Stimulated activated CD4-positive, alpha-beta T cell treated with anti-CD3 and anti-CD28 coated beads, Interleukin-4, amount 100 ng/mL, for 48 hours (primary cell): ENCODE data around the gene SDR39U1.

Experiments used
- DNase-seq, 2 donors: peaks; one replicate each; pipeline ENCODE4 v3.0.0-alpha.2; 2020; ENCODE audit warnings: low read depth in 2 of 2

SDR39U1 gene

DNA sequence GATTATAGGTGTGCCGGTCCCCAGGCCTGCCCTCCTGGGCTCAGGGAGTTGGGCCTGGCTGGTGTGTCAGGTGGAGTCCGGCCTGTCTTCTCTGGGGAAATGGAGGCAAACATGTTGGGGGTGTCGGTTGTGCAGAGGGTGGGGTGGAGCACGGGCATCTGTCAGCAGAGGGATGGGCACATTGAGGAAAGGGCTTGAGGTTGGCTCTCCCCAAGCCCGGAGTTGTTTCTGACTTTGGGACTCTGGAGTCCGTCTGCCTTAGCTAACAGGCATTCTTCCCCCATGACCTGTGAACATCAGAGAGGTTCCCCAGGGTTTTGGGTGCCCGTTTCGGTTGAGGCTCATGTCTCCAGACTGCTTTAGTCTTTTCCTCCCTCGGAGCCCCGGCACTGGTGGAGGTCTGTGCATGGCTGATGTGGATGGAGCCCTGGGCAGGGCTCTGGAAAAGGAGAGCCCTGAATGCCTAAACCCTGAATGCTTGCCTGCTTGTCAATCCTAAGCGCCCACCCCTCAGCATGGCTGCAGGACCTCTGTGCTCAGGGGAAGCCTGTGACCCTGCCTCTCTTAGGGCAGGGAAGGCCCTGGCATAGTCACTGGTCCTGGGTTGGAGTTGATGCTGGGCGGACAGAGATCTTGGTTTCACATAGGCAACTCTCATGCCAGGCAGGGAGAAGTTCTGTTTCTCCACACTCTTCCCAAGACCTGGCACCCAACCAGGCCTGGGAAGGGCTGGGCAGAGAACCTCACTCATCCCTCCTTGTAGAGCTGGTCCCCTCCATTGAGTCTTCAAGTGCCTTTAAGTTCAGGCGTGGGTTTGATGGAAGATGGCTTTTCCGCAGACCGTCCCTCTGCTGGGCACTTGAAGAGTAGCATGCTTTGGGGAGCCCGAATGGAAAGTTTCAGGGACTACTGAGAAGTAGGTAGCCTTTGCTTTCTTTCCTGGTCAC, 30.9 kb downstream of the SDR39U1 start:
- no peak for DNase-seq

DNA sequence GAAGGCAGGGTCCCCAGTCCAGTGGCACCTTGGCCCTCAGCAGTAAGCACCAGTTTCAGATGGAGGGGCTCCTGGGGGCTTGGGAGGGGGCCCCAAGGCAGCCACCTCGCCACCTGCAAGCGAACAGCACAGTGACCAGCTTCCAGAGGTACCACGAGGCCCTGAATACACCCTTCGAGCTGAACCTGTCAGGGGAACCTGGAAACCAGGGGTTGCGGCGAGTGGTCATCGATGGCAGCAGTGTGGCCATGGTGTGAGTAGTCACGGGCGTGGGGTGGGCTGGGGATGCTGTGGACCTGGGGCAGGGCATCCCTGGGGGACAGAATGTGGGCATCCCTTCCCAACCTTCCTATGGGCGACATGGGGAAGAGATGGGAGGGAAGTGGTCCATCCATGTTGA, 32.6 kb downstream of the SDR39U1 start:
- DNase-seq = no peak

DNA sequence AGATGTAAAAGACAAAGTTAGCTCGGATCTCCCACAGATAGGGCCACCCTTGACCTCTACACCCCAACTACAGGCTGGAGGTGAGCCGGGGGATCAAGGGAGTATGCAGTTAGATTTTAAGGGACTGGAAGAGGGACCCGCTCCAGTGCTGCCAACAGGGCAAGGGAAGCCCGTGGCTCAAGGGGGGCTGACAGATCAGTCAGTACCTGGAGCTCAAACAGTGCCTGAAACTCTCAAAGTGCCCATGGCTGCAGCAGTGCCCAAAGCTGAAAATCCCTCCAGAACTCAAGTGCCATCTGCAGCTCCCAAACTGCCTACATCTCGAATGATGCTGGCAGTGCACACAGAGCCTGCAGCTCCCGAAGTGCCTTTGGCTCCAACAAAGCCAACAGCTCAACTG, 33.4 kb downstream of the SDR39U1 start:
- DNase-seq = no peak

DNA sequence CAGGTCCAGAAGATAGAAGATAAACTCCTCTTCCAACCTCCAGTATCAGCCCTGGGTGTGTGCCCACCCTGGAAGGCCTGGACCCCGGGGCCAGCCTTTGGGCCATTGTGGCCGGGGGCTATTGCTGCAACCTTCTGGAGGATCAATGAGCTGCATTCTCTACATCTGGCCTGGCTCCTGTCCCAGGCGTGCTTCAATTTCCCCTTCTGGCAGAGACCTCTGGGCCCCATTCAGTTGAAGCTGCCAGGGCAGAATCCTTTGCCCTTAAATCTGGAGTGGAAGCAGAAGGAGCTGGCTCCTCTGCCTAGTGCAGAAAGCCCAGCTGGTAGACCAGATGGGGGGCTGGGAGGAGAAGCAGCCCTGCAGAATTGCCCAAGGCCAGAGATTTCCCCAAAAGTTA, 33.8 kb downstream of the SDR39U1 start:
- no peak for DNase-seq

DNA sequence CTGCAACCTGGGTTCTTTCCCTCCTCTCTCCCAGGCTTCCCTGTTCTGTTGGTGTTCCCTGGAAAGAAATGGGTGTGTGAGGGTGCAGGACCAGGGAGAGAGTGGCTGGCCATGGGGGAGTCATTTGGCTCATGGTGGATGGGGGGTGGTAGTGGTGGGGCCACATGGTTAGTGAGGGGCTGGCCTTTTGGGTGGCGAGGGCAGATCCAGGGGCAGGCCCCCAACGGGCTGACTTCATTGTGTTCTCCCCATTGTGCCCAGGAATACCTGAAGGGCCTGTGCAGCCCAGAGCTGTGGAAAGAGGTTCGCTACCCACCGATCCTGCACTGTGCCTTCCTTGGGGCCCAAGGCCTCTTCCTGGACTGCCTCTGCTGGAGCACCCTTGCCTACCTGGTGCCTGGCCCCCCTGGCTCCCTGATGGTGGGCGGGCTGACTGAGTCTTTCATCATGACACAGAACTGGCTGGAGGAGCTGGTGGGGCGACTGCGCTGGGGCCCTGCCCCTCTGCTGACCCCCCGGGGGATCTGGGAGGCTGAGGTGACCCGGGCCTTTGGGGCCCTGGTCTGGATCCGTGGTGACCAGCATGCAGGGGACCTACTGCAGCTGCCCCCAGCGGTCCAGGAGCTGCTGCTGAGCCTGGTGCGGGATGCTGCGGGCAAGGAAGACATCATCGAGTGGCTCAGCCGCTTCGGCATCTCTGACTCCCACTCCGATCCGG, 34.8 kb downstream of the SDR39U1 start:
- DNase-seq = no peak

DNA sequence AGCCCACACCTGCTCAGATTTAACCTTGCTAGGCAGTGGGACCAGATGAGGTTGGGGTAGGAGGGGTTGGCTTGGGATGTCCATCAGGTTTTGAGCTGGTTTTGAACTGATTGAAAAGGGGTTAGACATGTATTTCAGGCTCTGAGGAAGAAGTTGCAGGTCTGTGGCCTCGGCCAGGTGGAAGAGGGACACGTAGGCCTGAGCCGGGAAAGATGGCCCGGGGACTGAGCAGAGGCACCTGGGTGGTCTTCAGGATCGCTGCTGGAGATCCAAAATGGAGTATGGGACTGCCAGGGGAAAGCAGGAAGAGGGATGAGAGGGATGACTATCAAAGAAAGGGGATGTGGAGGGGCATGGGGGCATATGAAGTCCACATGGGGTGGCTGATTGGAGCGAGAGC, 36.2 kb downstream of the SDR39U1 start:
- DNase-seq = no peak

DNA sequence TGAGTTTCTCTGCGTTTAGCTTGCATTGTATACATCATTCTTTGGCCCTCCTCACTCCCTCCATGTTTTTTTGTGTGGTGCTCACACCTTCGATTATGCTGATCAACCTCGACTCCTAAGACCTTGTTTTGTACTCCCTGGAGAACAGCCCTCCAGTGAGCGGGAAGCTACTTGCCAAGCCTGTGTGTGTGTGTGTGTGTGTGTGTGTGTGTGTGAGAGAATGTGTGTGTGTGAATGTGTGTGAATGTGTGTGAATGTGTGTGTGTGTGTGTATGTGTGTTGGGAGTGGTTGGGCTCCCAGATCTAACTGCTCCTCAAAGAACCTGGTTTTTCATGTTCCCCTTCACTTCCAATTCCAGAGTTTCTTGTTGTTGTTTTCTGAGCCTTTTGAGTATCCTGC, 37.8 kb downstream of the SDR39U1 start:
- DNase-seq = no peak

DNA sequence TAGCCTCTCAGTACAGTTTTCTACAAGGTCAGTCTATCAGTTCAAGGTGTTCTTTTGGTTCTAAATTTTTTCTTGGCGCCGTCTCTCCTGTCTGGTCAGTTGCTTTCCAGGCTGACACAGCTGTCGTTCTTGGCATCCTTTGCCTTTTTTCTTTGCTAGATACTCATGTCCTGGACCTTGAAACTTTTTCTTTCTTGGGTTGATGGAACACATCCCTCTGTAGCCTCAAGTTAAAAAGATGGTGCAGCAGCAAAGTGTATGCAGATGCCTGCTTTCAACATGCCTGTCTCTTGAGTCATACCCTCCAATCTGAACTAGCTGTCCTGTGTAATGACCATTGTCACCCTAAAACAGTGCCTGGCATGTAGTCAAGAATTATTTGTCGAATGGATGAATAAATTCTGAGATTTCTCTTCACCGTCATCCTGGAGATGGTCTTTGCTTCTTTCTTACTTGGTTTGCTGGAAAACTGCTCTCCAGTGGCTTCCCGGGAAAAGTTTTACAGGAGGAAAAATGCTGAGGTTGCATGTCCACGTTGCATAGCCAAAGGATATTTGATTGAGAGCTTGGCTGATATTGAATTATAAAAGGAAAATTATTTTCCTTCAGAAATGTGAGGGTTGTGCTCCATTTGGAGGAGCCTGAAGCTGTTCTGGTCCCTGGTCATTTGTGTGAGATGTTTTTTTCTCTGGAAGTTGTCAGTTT, 39.1 kb downstream of the SDR39U1 start:
- DNase-seq = no peak

DNA sequence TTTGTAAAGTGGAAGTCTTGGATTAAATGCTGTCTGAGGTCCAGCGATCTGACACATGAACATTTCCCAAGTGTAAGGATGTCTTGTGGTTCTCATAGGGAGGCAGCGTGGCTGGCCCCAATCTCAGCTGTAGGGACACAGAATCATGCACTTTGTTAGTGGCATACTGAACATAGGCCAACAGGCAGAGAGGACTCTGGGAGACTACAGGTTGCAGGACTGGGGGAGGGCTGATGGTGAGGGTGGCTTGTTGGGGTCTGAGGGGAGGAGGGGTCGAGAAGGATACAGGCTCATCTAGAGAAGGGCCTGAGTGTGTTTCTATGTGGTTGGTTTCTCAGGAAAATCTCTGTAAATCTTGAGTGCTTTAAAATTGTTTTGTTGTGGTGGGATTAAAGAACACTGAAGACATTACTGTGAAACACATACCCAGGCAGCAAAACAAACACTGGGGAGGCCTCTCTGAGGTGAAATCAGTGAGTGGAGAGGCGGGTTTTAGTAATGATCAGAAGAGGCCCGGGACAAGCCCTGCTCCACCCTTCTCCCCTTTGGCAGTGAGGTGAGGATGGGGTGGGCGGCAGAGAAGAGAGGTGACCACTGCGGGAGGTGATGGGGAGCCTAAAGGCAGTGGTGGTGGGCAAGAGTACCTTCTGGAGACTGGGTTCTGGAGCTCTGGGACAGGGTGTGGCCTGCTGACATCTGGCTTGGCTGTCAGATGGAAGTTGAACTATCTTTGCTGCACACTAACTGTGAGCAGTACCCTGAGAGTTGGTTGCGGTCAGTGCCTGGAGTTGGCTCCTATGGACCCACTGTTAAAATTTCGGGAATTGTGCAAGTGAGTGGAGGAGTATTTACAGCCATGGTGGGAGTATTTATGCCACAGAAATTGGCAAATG, 40.5 kb downstream of the SDR39U1 start:
- DNase-seq = no peak

DNA sequence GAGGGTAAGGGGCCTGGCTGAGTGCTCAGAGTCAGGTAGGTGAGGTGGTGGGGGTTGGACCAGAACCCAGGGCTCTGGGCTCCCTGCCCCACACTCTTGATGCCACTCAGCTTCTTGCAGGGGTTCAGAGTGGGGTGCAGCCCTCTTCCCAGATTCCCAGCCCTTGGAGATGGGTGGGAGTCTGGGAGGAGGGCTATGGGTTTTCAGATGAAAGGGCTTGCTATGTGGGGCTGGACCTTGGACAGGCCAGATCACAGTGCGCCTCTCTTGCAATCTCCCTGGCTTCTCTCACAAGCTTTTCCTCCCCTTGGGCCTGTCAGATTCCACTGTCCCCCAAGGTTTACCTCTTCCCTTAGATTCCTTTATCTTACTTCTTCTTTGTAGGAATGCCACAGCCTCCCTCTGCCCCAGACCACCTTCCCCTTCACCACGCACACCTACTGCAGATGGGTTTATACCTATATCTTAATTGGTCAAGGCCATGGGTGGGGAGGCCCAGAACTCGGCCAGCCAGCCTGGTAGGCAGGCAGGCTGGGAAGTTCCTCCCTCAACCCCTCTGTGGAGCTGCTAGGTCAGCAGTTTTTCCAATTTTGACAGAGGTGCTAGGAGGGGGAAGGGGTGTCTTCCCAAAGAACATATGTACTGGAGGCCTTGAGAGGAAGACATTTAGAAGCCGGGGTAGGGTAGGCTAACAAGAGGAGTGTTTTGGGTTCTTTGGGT, 42.4 kb downstream of the SDR39U1 start:
- no peak for DNase-seq

DNA sequence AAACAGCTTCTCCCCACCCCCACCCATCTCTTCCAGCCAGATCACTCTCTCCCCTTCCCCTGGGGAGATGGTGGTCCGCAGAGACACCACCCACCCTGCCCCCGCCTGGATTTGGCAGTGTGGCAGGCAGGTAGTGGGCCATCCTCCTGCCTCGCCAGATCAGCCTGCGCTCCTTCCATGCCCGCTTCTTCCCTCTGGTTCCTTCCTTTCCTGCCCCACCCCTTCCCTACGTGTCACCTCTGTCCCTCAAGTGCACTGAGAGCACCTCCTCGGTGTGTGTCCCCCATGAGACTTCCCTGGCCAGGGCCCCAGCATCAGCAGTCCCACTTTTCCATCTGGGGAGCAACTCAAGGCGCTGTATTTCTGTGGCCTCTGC, 43.1 kb downstream of the SDR39U1 start:
- no peak for DNase-seq

DNA sequence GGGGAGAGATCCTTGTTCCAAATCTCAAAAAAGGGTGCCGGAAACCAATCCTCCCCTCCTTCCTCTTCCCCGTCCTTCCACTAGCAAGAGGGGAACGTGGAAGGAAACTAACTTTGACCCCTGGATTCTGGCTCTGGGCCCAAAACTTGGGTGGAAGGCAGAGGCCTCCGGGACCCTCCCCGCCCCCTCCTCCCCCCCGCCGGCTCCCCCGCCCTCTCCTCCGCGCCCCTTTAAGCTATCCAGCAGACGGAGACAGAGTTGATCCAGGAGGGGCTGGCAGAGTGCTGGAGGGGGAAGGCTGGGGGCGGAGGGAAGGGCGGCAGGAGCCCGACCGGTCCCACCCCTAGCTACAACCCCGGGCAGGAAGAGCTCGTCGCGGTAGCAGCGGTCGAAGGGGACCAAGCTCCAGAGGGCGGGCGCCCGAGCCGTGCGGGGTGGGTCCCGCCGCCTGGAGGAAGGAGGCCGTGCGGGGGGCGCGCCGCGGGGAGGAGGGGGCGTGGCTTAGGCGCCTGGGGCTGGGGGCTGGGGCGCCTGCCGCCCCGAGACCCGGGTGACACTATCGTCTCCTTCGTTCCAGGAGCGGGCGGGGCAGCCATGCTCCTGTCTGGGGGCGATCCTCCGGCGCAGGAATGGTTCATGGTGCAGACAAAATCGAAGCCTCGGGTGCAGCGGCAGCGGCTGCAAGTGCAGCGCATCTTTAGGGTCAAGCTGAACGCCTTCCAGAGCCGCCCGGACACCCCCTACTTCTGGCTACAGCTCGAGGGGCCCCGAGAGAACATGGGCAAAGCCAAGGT, 43.7 kb downstream of the SDR39U1 start, which contains the start of gene NYNRIN:
NYNRIN (plus strand) TSS at position 351 of the 794 bp plus-strand sequence; CDS start at position 595, 244 bp downstream.
- no peak for DNase-seq

DNA sequence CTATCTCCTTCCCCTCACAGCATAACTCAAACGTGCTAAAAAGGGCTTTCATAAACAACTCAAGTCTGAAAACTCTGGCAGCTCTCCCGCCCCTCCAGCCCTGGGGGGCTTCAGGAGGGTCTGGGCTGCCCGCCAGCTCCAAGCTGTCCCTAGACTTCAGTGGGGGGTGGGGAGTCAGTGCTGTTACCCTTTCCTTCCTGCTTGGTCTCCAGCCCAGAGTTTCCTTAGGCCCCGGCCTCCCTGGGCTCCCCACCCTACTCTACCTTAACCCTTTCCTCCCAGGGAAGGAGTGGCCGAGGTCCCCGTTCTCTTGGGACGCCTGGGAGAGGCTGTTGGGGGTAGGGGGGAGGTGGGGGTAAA, 44.3 kb downstream of the SDR39U1 start:
- DNase-seq = no peak

DNA sequence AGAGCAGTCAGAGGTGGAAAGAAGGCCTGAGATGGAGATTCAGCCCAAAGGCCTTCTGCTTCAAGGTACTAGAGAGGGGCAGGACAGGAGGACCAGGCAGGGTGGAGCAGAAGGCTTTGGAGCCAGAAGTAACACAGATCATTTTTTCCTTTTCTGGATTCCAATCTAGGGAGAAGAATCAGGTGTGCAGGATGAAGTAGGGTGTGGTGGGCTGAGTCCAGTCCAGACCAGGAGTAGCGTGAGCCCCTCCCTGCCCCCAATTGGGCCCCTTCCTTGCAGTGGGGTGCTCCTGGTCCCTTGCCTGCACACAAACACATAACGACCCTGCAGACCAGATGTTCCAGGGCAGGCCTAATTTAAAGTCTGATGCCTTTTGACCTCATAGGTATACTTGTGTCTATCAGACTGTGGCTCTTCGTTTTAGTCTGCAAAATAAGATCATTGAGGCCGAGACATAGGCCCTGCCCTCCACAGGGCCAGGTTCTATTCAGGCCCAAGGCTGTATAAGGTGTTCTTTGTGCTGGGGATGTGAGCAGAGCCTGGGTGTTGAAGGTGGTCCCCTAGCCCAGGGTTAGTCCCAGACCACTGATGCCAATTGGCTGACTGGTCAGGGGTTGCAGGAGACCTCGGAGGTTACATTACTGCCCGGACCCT, 44.8 kb downstream of the SDR39U1 start:
- no peak for DNase-seq

DNA sequence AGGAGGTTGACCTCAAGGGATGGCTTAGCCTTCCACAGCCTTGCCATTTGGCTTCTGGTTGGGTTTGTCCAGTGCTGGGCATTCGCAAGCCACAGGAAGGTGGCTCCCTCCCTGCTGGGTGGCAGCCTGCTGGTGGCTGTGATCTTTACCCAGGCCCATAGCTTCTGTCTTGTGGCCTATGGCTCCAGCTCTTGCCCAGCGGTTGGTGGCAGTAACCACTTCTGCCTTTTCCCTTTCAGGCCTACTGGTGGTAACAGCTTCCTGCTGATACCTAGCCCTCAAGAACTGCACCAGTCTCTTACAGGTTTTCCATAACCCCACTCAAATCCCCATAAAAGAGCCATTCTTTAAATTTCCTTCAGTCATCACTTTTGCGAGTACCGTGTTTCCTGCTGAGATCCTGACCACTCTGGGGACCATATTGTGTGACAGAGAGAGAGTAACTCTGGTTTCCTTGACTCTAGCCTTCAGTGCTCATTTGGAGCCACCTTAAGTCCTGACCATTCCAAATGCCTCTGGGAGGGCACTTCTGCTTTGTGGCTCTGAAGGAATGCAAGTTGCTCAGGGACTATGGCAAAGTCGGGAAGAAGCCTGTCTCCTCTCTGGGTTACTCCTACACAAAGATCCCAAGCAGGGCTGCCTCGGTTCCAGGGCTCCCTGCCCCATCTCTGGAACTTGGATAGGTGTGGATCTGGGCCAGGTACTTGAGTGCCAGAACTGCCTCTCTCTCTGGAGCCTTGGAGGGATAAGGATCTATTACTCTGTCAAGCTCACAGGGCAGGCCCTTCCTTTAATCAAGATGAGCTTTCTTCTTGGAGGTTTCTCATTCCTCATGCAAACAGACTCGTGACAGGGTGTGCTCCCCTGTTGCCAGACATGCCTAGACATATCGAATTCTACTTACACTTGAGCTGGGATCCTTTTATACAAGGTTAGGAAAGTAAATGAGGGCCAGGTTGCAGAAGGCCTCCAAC, 46.7 kb downstream of the SDR39U1 start:
- DNase-seq = no peak

DNA sequence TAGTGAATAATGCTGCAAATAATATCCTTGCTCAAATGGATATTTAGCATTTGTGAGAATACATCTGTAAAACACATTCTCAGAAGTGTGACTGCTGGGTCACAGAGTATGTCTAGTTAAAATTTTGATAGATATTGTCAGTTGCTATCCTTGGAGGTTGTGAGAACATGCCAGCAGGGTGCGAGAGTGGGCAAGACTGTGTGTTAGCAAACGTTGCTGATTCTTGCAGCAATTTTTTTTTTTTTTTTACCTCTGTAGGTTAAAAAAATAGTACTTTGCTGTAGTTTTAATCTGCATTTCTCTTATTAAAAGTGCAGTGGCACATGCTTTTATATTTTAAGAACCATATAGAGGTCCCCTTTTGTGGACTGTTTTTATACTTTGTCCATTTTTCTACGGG, 48.3 kb downstream of the SDR39U1 start:
- no peak for DNase-seq

DNA sequence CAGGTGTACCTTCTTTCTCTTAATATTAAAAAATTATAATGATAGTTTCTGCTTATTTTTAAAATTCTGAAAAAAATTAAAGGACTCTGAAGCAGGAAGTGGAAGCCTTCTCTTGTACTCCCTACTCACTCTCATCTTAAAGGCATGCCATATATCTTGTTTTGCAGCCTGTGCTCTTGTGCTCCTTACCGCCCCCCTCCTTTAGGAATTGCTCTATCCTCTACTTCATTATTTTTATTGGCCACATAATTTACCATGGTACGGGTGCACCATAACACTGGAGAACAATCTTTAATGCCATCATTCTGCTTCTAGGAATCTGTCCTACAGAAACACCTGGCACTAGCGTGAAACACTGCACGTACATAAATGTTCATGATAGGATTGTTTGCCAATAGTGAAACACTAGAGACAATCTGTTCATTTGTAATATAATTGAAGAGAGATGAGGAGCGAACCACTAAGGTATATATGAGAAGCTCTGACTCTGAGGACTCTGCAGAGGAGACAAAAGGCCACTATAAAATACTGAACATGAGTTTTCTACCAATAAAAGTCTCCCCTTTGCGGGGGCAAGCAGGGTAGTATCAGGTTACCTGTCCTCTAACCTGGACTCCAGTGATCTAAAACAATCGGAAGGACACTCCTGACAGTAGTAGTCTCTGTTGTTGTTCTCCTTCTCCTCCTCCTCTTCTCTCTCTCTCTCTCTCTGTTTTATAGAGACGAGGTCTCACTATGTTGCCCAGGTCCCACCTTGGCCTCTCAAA, 50.1 kb downstream of the SDR39U1 start:
- no peak for DNase-seq
